ENCODE results near the gene STAU1.
"Not testable (repeated sequence)": the region's sequence is repeated elsewhere in the genome, so short reads cannot be mapped to it uniquely, and the experiment has no call there.

Gene STAU1

GRCh38 chr20:49184084-49184501 is 4.0 kb downstream of the STAU1 start:
- H3K9me3 ChIP-seq (ENCODE audit: insufficient read depth, low read depth, low read length); H3K14ac ChIP-seq (ENCODE audit: low read length); H3K4me2 ChIP-seq (ENCODE audit: low read length); DNase-seq; H3K23ac ChIP-seq (ENCODE audit: low read length); H2BK120ac ChIP-seq (ENCODE audit: insufficient read depth, low read length, poor library complexity); H2AFZ ChIP-seq (ENCODE audit: insufficient read depth, low read length, poor library complexity); H3K27me3 ChIP-seq (ENCODE audit: insufficient read depth, low read length); H3K4me3 ChIP-seq (ENCODE audit: low read depth, low read length); H3K18ac ChIP-seq (ENCODE audit: low read length); H3K9ac ChIP-seq (ENCODE audit: low read length); H3K79me1 ChIP-seq (ENCODE audit: low read length); H3K36me3 ChIP-seq (ENCODE audit: control insufficient read depth in 1 of 2, insufficient read depth in 2 of 2, low read length in 2 of 2); H2AK5ac ChIP-seq (ENCODE audit: low read length); H2BK12ac ChIP-seq (ENCODE audit: low read length); H4K8ac ChIP-seq (ENCODE audit: low read depth, low read length); H2BK5ac ChIP-seq (ENCODE audit: low read depth, low read length, poor library complexity); H4K91ac ChIP-seq (ENCODE audit: low read depth, low read length); H3K27ac ChIP-seq (ENCODE audit: low read depth, low read length); H4K12ac ChIP-seq (ENCODE audit: low read depth, low read length); H3K4me1 ChIP-seq (ENCODE audit: control insufficient read depth in 1 of 2, insufficient read depth in 2 of 2, low read length in 2 of 2): not testable (repeated sequence)
- H3K79me2 ChIP-seq (ENCODE audit: control insufficient read depth, insufficient read depth, low read length, poor library complexity): peaks cover 21% of the 10 kb centered on the region
- no CpG with 5 or more reads among the region's 5 CpGs for WGBS (ENCODE audit: extremely low coverage, insufficient coverage, insufficient read length)
- peak overlapping the region; percentile 92 for H3K4ac ChIP-seq (ENCODE audit: low read depth, low read length)

GRCh38 chr20:49183444-49183843 is 4.7 kb downstream of the STAU1 start:
- no peak overlapping the region for H2AFZ ChIP-seq (ENCODE audit: insufficient read depth, low read length, poor library complexity)
- H3K4me2 ChIP-seq (ENCODE audit: low read length): no peak overlapping the region
- H3K27ac ChIP-seq (ENCODE audit: low read depth, low read length): no peak overlapping the region
- H3K36me3 ChIP-seq (ENCODE audit: control insufficient read depth in 1 of 2, insufficient read depth in 2 of 2, low read length in 2 of 2): peaks cover 2 to 5% of the 10 kb centered on the region in 2 experiments
- no peaks in the 10 kb centered on the region for H3K27me3 ChIP-seq (ENCODE audit: insufficient read depth, low read length)
- H3K9ac ChIP-seq (ENCODE audit: low read length): no peak overlapping the region
- H4K12ac ChIP-seq (ENCODE audit: low read depth, low read length): no peak overlapping the region
- H4K91ac ChIP-seq (ENCODE audit: low read depth, low read length): no peak overlapping the region
- peak overlapping the region; percentile 94 for H3K4ac ChIP-seq (ENCODE audit: low read depth, low read length)
- H2AK5ac ChIP-seq (ENCODE audit: low read length): no peak overlapping the region
- peaks cover 6% of the 10 kb centered on the region for H3K79me1 ChIP-seq (ENCODE audit: low read length)
- H3K18ac ChIP-seq (ENCODE audit: low read length): no peak overlapping the region
- H2BK12ac ChIP-seq (ENCODE audit: low read length): no peak overlapping the region
- peaks cover 21% of the 10 kb centered on the region for H3K79me2 ChIP-seq (ENCODE audit: control insufficient read depth, insufficient read depth, low read length, poor library complexity)
- no peaks in the 10 kb centered on the region for H3K9me3 ChIP-seq (ENCODE audit: insufficient read depth, low read depth, low read length)
- no peak overlapping the region for H3K14ac ChIP-seq (ENCODE audit: low read length)
- H3K4me1 ChIP-seq (ENCODE audit: control insufficient read depth in 1 of 2, insufficient read depth in 2 of 2, low read length in 2 of 2): peaks cover 0 to 2% of the 10 kb centered on the region in 2 experiments
- H2BK120ac ChIP-seq (ENCODE audit: insufficient read depth, low read length, poor library complexity): no peak overlapping the region
- WGBS (ENCODE audit: extremely low coverage, insufficient coverage, insufficient read length): no CpG with 5 or more reads among the region's 3 CpGs
- H4K8ac ChIP-seq (ENCODE audit: low read depth, low read length): no peak overlapping the region
- no peak overlapping the region for H2BK5ac ChIP-seq (ENCODE audit: low read depth, low read length, poor library complexity)
- H3K4me3 ChIP-seq (ENCODE audit: low read depth, low read length): no peak overlapping the region
- H3K23ac ChIP-seq (ENCODE audit: low read length): no peak overlapping the region
- no peak for DNase-seq

GRCh38 chr20:49181265-49181877 is 6.8 kb downstream of the STAU1 start:
- Histone ChIP-seq H3K79me2 (ENCODE audit: control insufficient read depth, insufficient read depth, low read length, poor library complexity) (peaks cover 10% of the 10 kb centered on the region), H3K14ac (ENCODE audit: low read length) (no peak overlapping the region), H2BK120ac (ENCODE audit: insufficient read depth, low read length, poor library complexity) (no peak overlapping the region), H3K4me2 (ENCODE audit: low read length) (no peak overlapping the region), H3K79me1 (ENCODE audit: low read length) (no peaks in the 10 kb centered on the region), H2BK12ac (ENCODE audit: low read length) (no peak overlapping the region), H4K91ac (ENCODE audit: low read depth, low read length) (no peak overlapping the region), H4K8ac (ENCODE audit: low read depth, low read length) (no peak overlapping the region), H3K4ac (ENCODE audit: low read depth, low read length) (peak overlapping the region; percentile 34), H3K4me3 (ENCODE audit: low read depth, low read length) (no peak overlapping the region), H3K4me1 (ENCODE audit: control insufficient read depth in 1 of 2, insufficient read depth in 2 of 2, low read length in 2 of 2) (peaks cover 0 to 2% of the 10 kb centered on the region in 2 experiments), H3K9ac (ENCODE audit: low read length) (no peak overlapping the region), H4K12ac (ENCODE audit: low read depth, low read length) (no peak overlapping the region), H3K27me3 (ENCODE audit: insufficient read depth, low read length) (no peaks in the 10 kb centered on the region), H3K23ac (ENCODE audit: low read length) (no peak overlapping the region), H3K36me3 (ENCODE audit: control insufficient read depth in 1 of 2, insufficient read depth in 2 of 2, low read length in 2 of 2) (peaks cover 5 to 13% of the 10 kb centered on the region in 2 experiments), H3K27ac (ENCODE audit: low read depth, low read length) (no peak overlapping the region), H2BK5ac (ENCODE audit: low read depth, low read length, poor library complexity) (no peak overlapping the region), H2AFZ (ENCODE audit: insufficient read depth, low read length, poor library complexity) (no peak overlapping the region), H3K9me3 (ENCODE audit: insufficient read depth, low read depth, low read length) (no peaks in the 10 kb centered on the region), H2AK5ac (ENCODE audit: low read length) (no peak overlapping the region), H3K18ac (ENCODE audit: low read length) (no peak overlapping the region)
- WGBS (ENCODE audit: extremely low coverage, insufficient coverage, insufficient read length): no CpG with 5 or more reads among the region's 8 CpGs
- no peak for DNase-seq

GRCh38 chr20:49179368-49180277 is 8.5 kb downstream of the STAU1 start:
- WGBS (ENCODE audit: extremely low coverage, insufficient coverage, insufficient read length): no CpG with 5 or more reads among the region's 1 CpG
- no peak overlapping the region for H4K91ac ChIP-seq (ENCODE audit: low read depth, low read length)
- H3K9me3 ChIP-seq (ENCODE audit: insufficient read depth, low read depth, low read length): no peaks in the 10 kb centered on the region

More at GRCh38 chr20:49179368-49180277, 8.5 kb downstream of the STAU1 start:
- Histone ChIP-seq H3K27me3 (ENCODE audit: insufficient read depth, low read length) (no peaks in the 10 kb centered on the region), H3K4ac (ENCODE audit: low read depth, low read length) (no peak overlapping the region), H3K4me3 (ENCODE audit: low read depth, low read length) (no peak overlapping the region), H2BK120ac (ENCODE audit: insufficient read depth, low read length, poor library complexity) (no peak overlapping the region), H3K14ac (ENCODE audit: low read length) (no peak overlapping the region), H3K9ac (ENCODE audit: low read length) (no peak overlapping the region), H2AFZ (ENCODE audit: insufficient read depth, low read length, poor library complexity) (no peak overlapping the region), H3K4me2 (ENCODE audit: low read length) (no peak overlapping the region), H3K4me1 (ENCODE audit: control insufficient read depth in 1 of 2, insufficient read depth in 2 of 2, low read length in 2 of 2) (peaks cover 0 to 2% of the 10 kb centered on the region in 2 experiments), H3K79me2 (ENCODE audit: control insufficient read depth, insufficient read depth, low read length, poor library complexity) (peaks cover 5% of the 10 kb centered on the region), H3K23ac (ENCODE audit: low read length) (no peak overlapping the region), H4K8ac (ENCODE audit: low read depth, low read length) (no peak overlapping the region), H3K18ac (ENCODE audit: low read length) (no peak overlapping the region), H4K12ac (ENCODE audit: low read depth, low read length) (no peak overlapping the region), H3K27ac (ENCODE audit: low read depth, low read length) (no peak overlapping the region), H3K36me3 (ENCODE audit: control insufficient read depth in 1 of 2, insufficient read depth in 2 of 2, low read length in 2 of 2) (peaks cover 5 to 11% of the 10 kb centered on the region in 2 experiments), H2BK5ac (ENCODE audit: low read depth, low read length, poor library complexity) (no peak overlapping the region), H3K79me1 (ENCODE audit: low read length) (no peaks in the 10 kb centered on the region), H2AK5ac (ENCODE audit: low read length) (no peak overlapping the region), H2BK12ac (ENCODE audit: low read length) (no peak overlapping the region)
- DNase-seq: no peak
